CD1c-positive myeloid dendritic cell (primary cell): ENCODE data around the gene PCDHA12.
"Not testable (repeated sequence)": the region's sequence is repeated elsewhere in the genome, so short reads cannot be mapped to it uniquely, and the experiment has no call there.

Experiments used
- DNase-seq: peaks from one replicate; pipeline ENCODE4 v3.0.0-alpha.2; 2016; ENCODE audit errors: extremely low spot score

PCDHA12 gene

GRCh38 chr5:140857177-140857986 is 17.7 kb upstream of the PCDHA12 start:
- no peak for DNase-seq

- no peak for DNase-seq
Measured at GRCh38 chr5:140857987-140858240, 17.2 kb upstream of the PCDHA12 start.

- no peak for DNase-seq
Measured at GRCh38 chr5:140862441-140863295, 12.4 kb upstream of the PCDHA12 start.

- DNase-seq, result no peak
Measured at GRCh38 chr5:140868721-140869554, 6.2 kb upstream of the PCDHA12 start, which contains the start of gene PCDHA11. Gene PCDHA11 (plus strand): TSS chr5:140868957. CDS start chr5:140869104, 147 bp downstream.

- no peak for DNase-seq
Measured at GRCh38 chr5:140869555-140869886, 5.6 kb upstream of the PCDHA12 start.

- no peak for DNase-seq
Measured at GRCh38 chr5:140870221-140871201, 4.6 kb upstream of the PCDHA12 start.

GRCh38 chr5:140876541-140877261 is 1.6 kb downstream of the PCDHA12 start:
- DNase-seq, result not testable (repeated sequence)

- DNase-seq, result no peak
Measured at GRCh38 chr5:140877262-140877581, 2.1 kb downstream of the PCDHA12 start.

GRCh38 chr5:140881889-140882590 is 6.9 kb downstream of the PCDHA12 start, which contains the start of gene PCDHA13:
Gene PCDHA13 (plus strand): TSS chr5:140882124. CDS start chr5:140882269, 145 bp downstream.
- no peak for DNase-seq

GRCh38 chr5:140882591-140882899 is 7.4 kb downstream of the PCDHA12 start:
- DNase-seq, result no peak

GRCh38 chr5:140883373-140883772 is 8.3 kb downstream of the PCDHA12 start:
- DNase-seq, result no peak

- no peak for DNase-seq
Measured at GRCh38 chr5:140883927-140884697, 9.0 kb downstream of the PCDHA12 start.

- no peak for DNase-seq
Measured at GRCh38 chr5:140916325-140916724, 41.2 kb downstream of the PCDHA12 start.

GRCh38 chr5:140923601-140924000 is 48.5 kb downstream of the PCDHA12 start:
- DNase-seq, result no peak

GRCh38 chr5:140925806-140926442 is 50.8 kb downstream of the PCDHA12 start, which contains the start of gene PCDHAC1:
Gene PCDHAC1 (plus strand): TSS chr5:140926299. CDS start chr5:140926893, 594 bp downstream.
- no peak for DNase-seq

GRCh38 chr5:140926443-140927227 is 51.5 kb downstream of the PCDHA12 start:
- no peak for DNase-seq

GRCh38 chr5:140927228-140927573 is 52.1 kb downstream of the PCDHA12 start:
- no peak for DNase-seq
